Gastroesophageal sphincter (tissue), 4 donors: ENCODE results near the gene FNDC7. TPM values are rescaled to one million over a fixed set of nuclear protein-coding genes. Genes with fewer than 3 reads are reported as not detected.

Experiments
- ATAC-seq: fragments of 150-250 bp; one replicate; pipeline ENCODE4 v1.9.1; 2016; ENCODE audit warnings: mild to moderate bottlenecking, moderate library complexity
- H3K27ac ChIP-seq, 4 donors: fragments of 200-600 bp; sonication (generic) in 3 of 4; 1 replicate in 3 of 4; 2 replicates in 1 of 4; pipeline ENCODE4 v1.5.1; 2016 to 2019
- H3K27me3 ChIP-seq: fragments of 200-600 bp; sonication (generic); one replicate; pipeline ENCODE4 v1.5.1; 2019
- H3K36me3 ChIP-seq, 2 donors: fragments of 200-600 bp; sonication (generic); one replicate each; pipeline ENCODE4 v1.5.1; 2019; ENCODE audit warnings: control low read depth in 1 of 2
- H3K4me1 ChIP-seq, 3 donors: fragments of 200-600 bp; sonication (generic); 1 replicate in 2 of 3; 2 replicates in 1 of 3; pipeline ENCODE4 v1.5.1; 2016 to 2019; ENCODE audit warnings: control low read depth in 2 of 3
- H3K4me3 ChIP-seq, 2 donors: fragments of 200-600 bp; sonication (generic); one replicate each; pipeline ENCODE4 v1.5.1; 2019; ENCODE audit warnings: mild to moderate bottlenecking in 1 of 2, moderate library complexity in 1 of 2
- H3K9me3 ChIP-seq, 3 donors: fragments of 200-600 bp; sonication (generic); one replicate each; pipeline ENCODE4 v1.5.1; 2017 to 2019; ENCODE audit warnings: control low read depth in 2 of 3
- EP300 ChIP-seq: sonication (generic); formaldehyde crosslinking; IDR thresholded peaks from one replicate; pipeline ENCODE4 v1.6.1; 2017; ENCODE audit warnings: antibody characterized with exemption, mild to moderate bottlenecking
- POLR2A ChIP-seq, 2 donors: fragments of 450-650 bp; IDR thresholded peaks; one replicate each; pipeline ENCODE4 v1.6.1; 2017; ENCODE audit warnings: antibody characterized with exemption in 2 of 2, mild to moderate bottlenecking in 2 of 2, moderate library complexity in 1 of 2
- POLR2AphosphoS5 ChIP-seq: sonication (generic); formaldehyde crosslinking; IDR thresholded peaks from one replicate; pipeline ENCODE4 v1.6.1; 2017; ENCODE audit warnings: antibody characterized with exemption
- whole genome bisulfite sequencing, 2 donors: methylation state at CpG; one replicate each; pipeline ENCODE4 v1.1.5; 2018; ENCODE audit warnings: low coverage in 1 of 2; 5-methylcytosine and 5-hydroxymethylcytosine counted together
- total RNA-seq, 4 donors: library from RNA; depleted of rRNA; stranded (reverse); fragments of >200 nt; gene quantifications; one replicate each; pipeline ENCODE4 v1.1.0, GENCODE V29; 2016
- TF ChIP-seq, protein P1 (sequence below), 4 experiments: fragments of 200-600 bp in 2 of 4; fragments of 450-650 bp in 2 of 4; sonication (generic) in 1 of 4; IDR thresholded peaks; one replicate each; pipeline ENCODE4 v1.5.1; 2017 to 2019; ENCODE audit warnings: antibody characterized with exemption in 4 of 4, mild to moderate bottlenecking in 2 of 4, moderate library complexity in 2 of 4

The FNDC7 gene, protein sequence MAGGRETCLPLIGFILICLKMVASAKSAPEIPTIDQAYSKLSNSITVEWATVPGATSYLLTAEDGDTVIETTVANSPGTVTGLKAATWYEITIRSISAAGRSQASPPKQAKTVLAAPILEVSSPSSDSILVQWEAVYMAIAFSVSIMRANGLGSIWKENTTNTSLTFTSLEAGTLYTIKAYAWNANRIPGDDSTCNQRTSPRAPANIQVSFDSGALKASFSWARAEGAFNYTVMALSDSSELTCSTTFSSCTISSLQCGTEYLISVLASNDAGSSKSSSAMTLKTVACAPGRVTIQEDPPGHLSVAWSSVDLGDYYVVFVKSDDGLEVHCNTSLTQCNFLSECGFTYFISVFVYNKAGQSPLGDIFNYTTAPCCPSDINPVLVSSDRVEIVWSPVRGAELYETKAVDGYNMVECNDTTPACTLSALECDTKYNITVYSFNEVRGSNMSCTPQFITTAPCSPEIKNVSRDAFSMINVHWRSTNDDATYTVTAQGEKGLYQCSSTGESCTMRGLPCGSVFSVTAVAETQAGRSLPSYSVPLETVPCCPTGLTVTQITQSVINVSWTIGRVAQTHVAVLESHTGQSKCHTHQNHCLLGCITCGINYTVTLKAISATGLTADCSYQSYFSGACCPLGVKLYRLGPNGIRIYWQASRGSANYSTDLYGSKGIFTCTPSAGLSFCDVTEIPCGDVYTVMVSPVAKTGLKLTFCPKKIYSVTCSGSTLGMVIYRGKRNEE
- not detected for total RNA-seq

DNA sequence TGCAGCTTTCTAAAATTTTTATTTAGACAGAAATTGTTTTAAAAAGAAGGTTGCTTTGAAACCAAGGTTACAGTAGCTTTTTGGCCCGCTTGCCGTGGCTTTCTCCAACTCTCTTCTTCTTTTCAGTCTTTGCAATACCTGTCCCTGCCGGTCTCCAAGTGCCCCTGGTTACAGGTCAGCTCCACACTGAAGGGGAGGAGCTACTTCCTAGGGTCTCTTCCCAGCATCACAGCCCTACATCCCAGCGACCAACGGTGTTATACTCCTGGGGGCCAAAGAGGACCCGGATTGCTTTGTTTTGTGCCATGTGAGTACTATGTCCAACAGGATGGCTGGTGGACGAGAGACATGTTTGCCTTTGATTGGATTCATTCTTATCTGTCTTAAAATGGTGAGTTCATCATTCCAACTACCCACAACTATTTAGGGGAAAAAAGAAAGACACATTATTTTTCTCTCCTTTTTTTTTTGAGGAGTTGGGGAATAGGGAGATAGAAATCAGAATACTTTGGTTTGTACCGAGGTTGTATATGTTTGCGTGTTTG, at the start of gene FNDC7:
Gene FNDC7 (plus strand): TSS at position 303 of the 545 bp plus-strand sequence. CDS start 26 bp downstream, at position 329.
- TF ChIP-seq POLR2A (IDR thresholded peaks at IDR 0.05) (no peak), EP300 (no peak)
- TF ChIP-seq, protein P1, sequence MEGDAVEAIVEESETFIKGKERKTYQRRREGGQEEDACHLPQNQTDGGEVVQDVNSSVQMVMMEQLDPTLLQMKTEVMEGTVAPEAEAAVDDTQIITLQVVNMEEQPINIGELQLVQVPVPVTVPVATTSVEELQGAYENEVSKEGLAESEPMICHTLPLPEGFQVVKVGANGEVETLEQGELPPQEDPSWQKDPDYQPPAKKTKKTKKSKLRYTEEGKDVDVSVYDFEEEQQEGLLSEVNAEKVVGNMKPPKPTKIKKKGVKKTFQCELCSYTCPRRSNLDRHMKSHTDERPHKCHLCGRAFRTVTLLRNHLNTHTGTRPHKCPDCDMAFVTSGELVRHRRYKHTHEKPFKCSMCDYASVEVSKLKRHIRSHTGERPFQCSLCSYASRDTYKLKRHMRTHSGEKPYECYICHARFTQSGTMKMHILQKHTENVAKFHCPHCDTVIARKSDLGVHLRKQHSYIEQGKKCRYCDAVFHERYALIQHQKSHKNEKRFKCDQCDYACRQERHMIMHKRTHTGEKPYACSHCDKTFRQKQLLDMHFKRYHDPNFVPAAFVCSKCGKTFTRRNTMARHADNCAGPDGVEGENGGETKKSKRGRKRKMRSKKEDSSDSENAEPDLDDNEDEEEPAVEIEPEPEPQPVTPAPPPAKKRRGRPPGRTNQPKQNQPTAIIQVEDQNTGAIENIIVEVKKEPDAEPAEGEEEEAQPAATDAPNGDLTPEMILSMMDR (IDR thresholded peaks at IDR 0.05), result no peak
- Histone ChIP-seq H3K4me1 (no peaks in the 10 kb centered on the region), H3K27me3 (peaks cover 5% of the 10 kb centered on the region), H3K27ac (no peak within 1 kb of the TSS), H3K9me3 (no peaks in the 10 kb centered on the region), H3K4me3 (no peak within 1 kb of the TSS), H3K36me3 (no peaks in the 10 kb centered on the region)
- 52 to 72% methylated on average over 6 to 7 of the region's 9 CpGs for WGBS, 2 donors
- no peak for ATAC-seq

DNA sequence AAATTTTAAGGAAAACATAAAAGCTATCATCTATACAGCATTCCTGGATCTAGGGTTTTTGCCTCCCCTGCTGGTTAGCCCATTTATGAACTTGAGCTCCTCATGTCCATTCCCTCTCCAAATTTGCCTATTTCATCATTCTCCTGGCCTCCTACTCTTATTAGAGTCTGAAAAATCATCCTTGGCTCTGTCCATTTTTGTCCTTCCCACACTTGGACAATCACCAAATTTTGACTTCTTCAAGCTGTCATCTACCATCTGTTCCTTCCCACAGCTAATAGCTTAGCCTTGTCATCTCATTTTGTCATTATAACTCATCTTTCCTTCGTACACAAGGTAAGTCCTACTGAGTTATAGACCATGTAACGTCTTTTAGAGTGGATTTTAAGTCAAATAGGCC, 49.6 kb upstream of the FNDC7 start:
- ATAC-seq, result peak; percentile 49
- Histone ChIP-seq H3K36me3 (no peaks in the 10 kb centered on the region), H3K27me3 (no peaks in the 10 kb centered on the region), H3K27ac (no peak overlapping the region), H3K4me1 (peaks cover 0 to 11% (median 0%) of the 10 kb centered on the region in 3 donors), H3K4me3 (no peak overlapping the region), H3K9me3 (no peaks in the 10 kb centered on the region)
- 70 to 80% methylated on average over 2 of the region's 2 CpGs for WGBS, 2 donors
- TF ChIP-seq, protein P1 (IDR thresholded peaks at IDR 0.05), result no peak
- TF ChIP-seq POLR2AphosphoS5, result peak; percentile 27

DNA sequence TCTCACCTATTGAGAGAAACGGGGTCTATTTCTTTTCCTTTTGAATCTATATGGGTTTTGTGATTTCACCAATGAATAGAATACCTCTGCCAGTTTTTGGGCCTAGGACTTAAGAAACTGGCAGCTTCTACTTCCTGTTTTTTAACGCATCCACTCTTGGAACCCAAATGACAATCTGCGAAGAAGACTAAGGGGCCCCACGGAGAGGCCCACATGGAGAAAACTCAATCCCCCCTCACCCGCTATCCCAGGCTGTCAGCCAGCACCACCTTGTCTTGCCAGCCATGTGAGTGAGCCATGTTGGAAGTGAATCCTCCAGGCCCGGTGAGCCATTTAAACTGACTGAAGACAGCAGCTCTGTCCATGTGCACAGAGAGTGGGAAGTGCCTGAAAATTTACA, 48.2 kb upstream of the FNDC7 start:
- Histone ChIP-seq H3K9me3 (no peaks in the 10 kb centered on the region), H3K36me3 (no peaks in the 10 kb centered on the region), H3K4me1 (peaks cover 0 to 11% (median 0%) of the 10 kb centered on the region in 3 donors), H3K27ac (no peak overlapping the region), H3K4me3 (no peak overlapping the region), H3K27me3 (no peaks in the 10 kb centered on the region)
- no peak for ATAC-seq
- TF ChIP-seq POLR2AphosphoS5, result no peak
- no peak for TF ChIP-seq EP300
- TF ChIP-seq POLR2A (IDR thresholded peaks at IDR 0.05), result no peak
- TF ChIP-seq, protein P1 (IDR thresholded peaks at IDR 0.05), result no peak
- 70 to 88% methylated on average over 5 of the region's 6 CpGs for whole genome bisulfite sequencing, 2 donors

DNA sequence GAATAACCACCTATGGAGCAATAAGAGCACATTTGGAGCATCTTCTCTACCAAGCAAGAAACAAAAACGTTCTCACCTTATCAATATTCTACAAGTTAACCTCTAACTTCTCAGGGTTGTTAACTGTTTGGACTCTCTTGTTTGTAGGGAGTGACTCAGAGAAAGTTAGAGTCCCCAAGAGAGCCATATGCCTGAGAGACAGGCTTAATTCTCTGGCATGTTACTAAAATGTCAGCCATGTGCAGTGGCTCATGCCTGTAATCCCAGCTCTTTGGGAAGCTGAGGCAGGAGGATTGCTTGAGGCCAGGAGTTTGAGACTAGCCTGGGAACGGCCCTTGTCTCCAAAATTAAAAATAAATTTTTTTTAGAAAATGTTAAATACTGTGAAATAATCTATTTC, 47.6 kb upstream of the FNDC7 start:
- peaks cover 0 to 11% (median 0%) of the 10 kb centered on the region in 3 donors for H3K4me1 ChIP-seq
- no peaks in the 10 kb centered on the region for H3K36me3 ChIP-seq
- no peak overlapping the region for H3K27ac ChIP-seq
- no peak for ATAC-seq
- 67 to 76% methylated on average over 2 of the region's 2 CpGs for WGBS, 2 donors
- H3K9me3 ChIP-seq, result no peaks in the 10 kb centered on the region
- TF ChIP-seq EP300, result no peak
- TF ChIP-seq, protein P1 (IDR thresholded peaks at IDR 0.05), result no peak
- no peak for TF ChIP-seq POLR2A (IDR thresholded peaks at IDR 0.05)
- no peak for TF ChIP-seq POLR2AphosphoS5
- no peak overlapping the region for H3K4me3 ChIP-seq
- no peaks in the 10 kb centered on the region for H3K27me3 ChIP-seq
